NCI-H1105 (cell line): Measurements from ENCODE around the gene AIFM3.
"Not testable (repeated sequence)": the region's sequence is repeated elsewhere in the genome, so short reads cannot be mapped to it uniquely, and the experiment has no call there.

Source experiments
- DNase-seq: peaks from one replicate; lab custom pipeline; 2025; lab: John Stamatoyannopoulos, UW

AIFM3 gene

DNA sequence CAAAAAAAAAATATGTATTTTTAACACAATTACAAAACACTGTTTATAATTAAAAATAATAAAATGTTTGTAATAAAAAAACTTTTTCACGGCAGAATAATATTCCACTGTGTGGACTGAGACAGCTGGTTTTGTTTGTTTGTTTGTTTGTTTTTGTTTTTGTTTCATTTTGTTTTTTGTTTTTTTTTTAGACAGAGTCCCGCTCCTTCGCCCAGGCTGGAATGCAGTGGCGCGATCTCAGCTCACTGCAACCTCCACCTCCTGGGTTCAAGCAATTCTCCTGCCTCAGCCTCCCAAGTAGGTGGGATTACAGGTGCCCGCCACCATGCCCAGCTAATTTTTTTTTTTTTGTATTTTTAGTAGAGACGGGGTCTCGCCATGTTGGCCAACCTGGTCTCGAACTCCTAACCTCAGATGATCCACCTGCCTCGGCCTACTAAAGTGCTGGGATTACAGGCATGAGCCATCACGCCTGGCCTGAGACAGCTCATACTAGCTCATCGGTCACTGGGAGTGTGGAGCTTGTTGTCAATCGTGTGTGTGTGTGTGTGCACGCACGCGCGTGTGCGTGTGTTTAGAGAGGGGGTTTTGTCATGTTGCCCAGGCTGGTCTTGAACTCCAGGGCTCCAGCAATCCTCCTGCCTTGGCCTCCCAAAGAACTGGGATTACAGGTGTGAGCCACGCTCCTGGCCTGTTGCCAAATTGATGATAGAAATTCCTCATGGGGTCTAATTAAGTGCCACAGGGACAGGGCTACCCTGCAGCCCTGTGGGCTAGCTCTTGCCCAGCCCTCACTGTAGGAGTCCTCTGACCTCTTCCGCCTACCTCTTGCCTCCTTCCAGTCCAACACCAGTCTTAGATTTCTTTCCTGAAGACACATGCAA is 7.2 kb upstream of the AIFM3 start:
- no peak for DNase-seq

DNA sequence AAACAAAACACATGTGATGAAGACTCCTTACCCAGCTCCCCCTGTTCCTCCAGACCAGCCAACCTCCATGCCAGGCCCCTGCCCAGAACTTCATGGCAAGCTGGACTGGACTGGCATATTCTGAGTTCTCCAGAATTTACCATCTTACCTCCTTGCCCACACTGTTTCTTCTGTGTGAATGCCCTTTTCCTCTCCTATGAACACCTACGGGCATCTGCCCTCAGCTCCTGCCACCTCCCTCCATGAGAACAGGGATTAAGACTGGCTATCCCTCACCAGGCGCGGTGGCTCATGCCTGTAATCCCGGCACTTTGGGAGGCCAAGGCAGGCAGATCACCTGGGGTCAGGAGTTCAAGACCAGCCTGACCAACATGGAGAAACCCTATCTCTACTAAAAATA is 6.4 kb upstream of the AIFM3 start:
- no peak for DNase-seq

DNA sequence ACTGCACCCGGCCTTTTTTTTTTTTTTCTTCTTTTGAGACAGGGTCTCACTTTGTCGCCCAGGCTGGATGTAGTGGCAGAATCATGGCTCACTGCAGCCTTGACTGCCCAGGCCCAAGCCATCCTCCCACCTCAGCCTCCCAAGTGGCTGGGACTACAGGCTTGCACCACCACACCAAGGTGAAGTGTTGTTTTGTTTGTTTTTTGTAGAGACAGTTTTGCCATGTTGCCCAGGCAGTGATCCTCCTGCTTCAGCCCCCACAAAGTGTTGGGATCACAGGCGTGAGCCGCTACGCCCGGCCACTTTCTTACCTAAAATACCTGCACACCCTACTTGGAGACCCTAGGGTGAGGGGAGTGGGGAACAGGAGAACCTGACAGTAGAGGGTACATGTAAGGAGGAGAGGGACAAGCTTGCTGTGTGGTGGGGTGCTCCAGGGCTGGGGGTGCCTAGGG is 4.5 kb upstream of the AIFM3 start:
- no peak for DNase-seq

DNA sequence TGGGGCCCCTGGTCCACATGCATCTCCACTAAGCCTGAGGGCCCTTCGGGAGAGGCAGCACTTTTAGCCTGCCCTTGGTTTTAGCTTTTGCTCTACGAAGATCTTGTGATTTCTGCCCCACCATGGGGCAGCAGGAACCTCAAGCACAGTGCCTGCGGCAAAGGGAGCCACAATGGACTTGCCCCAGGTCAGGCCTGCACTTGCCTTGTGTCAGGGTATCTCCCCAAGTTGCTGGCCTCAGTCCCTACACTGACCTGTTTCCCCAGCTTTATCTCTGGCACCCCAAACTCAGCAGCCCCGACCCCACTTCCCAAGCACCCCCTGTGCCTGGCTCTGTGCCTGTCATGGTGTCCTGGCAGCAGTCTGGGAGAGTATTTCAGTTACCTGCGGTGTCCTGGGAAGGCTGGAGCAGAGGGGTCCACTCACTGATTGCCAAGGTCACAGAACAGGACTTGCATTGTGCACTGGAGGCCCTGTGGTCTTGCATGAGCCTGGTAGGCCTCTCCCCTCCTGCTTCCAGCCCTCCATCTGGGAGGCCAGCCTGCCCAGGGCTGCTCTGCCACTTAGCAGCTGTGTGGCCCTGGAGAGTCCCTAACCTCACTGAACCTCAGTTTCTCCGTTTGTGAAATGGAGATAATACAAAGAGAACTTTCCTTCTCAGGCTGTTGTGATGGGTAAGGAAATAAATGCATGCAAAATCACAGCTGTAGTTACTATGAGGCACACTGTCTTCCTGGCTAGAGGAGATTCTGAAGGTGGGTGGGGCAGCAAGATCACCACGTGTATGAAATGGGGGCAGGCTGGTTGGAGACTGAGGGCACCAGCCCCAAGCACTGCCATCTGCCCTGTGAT is 3.6 kb upstream of the AIFM3 start:
- no peak for DNase-seq

DNA sequence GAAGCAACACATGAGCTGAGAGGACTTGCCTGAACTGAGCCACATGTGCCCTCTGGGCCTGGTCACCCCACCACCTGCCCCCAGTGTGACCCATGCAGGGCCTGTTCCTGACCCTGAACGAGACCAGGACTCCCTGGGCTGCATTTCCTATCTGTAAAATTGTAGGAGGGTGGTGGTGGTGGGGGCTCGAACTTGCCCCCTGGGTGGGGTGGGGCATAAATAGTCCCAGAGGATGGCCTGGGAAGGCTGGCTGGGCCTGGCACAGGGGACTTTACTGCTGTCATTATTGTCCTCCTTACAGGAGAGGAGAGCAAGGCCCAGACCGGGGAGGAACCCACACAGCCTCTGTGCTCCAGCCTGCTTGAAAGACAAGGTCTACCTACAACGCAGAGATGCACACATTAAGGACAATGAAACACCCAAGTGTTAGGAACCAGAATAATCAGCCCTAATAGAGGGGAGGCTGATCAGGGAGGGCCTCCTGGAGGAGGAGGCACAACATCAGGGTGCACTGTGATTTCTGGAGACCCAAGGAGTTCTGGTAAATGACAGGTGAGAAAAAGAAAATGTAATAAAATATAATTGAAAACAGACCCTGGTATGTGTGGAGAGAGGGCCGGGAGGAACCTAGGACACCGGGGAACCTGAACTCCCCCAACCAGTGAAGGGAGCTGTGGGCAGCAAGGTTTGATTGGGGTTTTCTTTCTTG is 2.8 kb upstream of the AIFM3 start:
- DNase-seq, result no peak

DNA sequence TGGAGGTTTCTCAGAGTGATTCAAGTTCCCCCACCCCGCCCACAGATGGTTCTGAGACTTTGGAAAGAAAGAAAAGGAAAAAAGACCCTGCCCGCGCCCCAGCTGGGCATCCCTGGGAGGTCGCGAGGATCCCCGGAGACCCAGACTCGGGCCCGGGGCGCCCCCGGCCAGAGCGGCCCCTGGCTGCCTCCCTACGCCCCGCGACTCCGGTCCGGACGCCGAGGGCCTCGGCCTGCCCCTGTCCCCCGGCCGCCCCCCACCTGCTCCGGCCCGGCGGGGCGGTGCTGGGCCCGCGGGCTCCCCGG is 2.3 kb upstream of the AIFM3 start:
- no peak for DNase-seq

DNA sequence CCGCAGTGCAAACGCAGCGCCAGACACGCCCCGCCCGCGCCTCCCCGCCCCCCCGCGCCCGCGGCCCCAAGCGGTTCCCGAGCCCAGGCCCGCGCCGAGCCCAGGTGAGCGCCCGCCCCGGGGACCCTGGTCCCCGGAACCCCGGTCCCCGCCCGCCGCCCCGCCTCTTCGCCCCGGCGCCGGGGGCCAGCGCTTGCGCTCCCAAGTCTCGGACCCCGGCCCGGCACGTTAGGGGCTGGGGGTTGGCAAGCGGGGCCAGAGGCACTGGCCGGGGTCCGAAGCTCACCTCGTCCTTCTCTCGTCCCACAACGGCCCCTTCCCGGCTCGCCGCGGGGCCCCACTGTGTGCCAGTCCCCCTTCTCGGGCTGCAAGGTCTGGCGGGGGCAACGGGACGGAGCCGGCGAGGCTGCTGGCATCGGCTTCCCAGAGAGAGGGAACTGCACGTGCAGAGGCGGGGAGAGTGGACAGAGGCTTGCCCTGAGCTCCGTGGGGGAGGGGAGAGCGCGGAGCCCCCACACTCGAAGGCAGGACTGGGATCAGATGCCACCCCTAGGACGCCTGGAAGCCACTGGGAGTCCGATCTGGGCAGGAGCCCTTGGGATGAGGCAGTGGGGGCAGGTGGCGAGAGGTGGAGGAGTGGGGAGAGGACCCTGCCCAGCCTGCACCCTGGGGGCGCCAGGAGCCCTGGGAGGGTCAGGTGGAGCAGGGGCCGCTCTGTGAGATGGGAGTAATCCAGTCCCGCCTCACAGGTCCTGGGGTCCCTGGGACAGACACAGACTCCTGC is 1.8 kb upstream of the AIFM3 start:
- DNase-seq, result no peak

DNA sequence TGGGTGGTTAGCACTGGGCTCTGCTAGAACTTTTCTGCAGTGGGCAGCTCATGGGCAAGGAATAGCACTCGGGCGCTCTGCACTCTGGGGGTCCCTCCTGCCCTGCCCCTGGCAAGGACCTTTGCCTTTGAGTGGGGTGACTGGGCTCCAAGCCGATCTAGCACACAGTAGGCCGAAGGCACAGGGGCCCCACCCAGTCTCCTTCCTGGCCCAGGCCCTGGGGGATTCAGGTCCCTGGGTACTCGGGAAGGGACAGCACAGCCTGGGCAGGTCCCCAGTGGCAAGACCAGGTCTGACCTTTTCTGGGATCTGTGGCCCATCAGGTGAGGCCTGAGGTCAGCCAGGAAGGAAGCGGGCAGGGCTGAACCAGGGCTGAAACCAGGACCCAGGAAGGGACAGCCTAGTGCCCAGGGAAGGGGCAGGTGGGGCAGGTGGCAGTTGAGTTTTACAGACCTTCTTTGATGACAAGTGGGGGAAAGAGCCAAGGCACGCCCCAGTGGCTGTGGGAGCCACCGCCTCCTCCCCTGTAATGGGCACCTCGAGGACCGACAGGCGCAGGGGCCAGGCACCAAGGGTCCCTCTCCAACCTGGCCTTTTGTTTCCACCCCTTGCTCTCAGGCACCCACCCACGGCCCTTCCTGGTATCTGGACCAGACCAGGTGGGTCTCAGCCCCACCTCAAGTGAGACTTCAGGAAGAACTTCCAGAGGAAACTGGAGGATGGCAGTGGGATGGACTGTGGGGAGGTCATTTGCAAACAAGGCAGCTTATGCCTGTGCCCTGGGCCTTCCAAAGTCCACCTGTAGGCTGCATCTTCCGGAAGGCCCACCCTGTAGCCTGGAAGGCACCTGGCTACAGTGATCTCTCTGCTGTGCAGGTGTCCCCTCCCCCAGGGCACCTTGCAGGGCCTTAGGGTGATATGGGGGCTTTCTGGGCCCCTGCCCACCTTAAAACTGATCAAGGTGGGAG is 883 bp upstream of the AIFM3 start:
- no peak for DNase-seq

DNA sequence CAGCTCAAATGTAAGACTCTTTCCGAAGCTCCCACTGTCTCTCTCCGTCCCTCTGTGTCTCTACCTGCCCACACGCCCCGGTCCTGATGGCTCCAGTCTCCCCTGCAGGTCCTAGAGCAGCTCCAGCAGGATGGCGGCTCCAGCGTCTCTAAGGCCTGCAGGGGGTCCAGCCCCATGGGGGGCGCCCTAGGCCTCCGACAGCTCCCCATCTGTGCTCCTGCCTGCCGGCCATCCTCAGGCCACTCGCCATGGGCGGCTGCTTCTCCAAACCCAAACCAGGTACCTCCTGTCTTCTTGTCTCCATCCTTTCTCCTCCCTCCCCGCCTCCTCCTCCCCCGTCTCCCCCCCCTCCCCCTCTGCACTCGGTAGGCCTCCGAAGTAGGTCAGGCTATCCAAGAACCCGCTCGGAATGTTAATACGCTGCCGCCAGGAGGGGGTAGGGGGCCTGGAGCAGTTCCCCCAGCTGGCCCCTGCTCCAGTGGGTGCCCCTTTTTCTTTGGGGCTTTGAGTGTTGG is 699 bp downstream of the AIFM3 start:
- DNase-seq, result no peak

DNA sequence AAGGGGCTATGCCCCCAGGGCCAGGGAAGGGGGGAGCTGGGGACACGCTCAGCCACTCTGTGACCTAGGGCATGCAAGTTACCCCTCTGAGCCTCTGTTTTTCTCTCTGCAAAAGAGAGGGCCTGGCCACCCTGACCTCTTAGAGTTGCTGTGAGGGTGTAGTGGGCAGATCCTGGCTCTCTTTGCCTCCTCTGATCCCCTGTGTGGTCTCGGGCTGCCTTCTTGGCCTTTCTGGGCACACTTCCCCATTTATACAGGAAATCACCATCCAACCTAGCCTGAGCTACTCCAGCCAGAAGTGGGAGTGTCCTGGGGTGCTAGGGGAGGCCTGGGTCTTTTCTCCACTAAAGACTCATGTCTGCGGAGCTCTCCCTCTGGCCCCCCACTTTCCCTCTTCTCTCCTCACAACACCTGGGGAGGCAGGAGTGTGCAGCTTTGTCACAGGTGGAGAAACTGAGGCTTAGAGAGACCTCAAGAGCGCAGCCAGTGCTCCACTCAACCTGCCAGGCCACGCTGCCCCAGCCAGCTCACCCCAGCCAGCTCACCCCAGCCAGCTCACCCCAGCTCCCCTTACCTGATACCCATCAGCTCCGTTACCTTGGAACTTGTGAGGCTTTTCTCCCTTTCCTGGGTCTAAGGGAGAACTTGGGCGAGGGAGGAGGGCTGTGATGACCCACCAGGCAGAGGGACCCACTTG is 1.4 kb downstream of the AIFM3 start:
- no peak for DNase-seq

DNA sequence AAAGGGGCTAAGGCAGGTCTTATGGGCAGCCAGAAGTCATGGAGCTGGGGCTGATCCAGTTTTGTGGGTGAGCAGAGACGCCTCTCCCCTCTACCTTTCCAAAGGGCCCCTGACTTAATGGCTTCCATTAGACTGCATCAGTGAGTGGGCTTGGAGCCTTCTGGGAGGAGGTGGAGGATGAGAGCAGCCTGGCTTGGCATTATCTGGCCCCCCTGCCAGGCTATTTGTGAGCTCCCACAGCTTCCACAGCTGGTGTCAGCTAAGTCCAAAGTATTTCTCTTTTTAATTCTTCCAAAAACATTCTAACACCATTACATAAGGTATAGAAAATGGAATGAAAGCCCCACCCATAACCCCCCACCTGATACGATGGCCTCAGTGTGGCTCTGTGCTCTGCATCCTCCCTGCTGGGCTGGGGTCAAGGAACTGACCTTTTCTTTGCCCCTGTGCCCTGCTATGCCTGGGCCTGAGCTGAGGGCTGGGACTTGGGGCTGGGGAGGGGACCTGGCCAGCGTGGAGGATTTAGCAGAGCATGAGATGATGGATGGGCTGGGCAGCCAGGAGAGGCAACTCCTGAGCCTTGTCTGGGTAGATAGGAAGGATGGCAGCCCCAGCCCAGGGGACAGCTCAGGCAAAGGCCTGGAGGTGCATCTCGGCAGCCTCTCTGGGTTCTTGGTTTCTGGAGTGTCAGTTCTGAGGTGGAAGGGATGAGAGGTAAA is 4.0 kb downstream of the AIFM3 start:
- DNase-seq, result no peak

DNA sequence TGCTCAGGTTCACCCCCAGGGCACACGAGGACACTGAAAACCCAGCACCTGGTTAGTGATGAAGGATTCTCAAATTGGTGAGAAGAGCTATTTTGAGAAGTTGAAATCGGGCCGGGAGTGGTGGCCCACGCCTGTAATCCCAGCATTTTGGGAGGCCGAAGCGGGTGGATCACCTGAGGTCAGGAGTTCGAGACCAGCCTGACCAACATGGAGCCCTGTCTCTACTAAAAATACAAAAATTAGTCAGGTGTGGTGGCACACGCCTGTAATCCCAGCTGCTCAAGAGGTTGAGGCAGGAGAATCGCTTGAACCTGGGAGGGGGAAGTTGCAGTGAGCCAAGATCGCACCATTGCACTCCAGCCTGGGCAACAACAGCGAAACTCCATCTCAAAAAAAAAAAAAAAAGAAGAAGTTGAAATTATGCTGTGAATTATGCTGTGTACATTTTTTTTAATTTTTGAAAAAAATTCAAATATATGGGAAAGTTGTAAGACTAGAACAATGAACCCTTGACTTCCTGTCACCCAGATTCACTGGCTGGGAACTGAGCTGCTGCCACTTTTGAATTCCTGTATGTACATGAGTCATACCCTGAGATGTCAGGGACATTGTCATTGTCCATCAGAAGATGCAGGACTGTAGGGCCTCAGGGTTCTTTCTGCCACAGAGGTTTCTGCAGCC is 5.1 kb downstream of the AIFM3 start:
- DNase-seq, result not testable (repeated sequence)

DNA sequence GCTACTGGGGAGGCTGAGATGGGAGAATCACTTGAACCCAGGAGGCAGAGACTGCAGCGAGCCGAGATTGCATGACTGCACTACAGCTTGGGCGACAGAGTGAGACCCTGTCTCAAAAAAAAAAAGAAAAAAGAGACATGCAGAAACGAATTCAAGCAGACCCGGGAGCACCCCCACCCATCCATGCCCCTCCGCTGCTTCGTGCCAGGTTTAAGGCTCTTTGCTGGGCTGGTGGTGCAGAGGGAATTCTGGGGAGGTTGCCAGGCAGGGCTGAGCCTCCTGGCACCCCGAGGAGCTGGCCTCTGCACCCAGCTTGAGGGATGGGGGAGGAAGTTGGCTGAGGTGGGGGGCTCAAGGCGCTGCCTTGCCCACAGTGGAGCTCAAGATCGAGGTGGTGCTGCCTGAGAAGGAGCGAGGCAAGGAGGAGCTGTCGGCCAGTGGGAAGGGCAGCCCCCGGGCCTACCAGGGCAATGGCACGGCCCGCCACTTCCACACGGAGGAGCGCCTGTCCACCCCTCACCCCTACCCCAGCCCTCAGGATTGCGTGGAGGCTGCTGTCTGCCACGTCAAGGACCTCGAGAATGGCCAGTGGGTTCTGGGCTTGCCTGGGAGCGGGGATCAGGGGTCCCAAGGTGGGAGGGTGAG is 6.0 kb downstream of the AIFM3 start:
- DNase-seq, result no peak

DNA sequence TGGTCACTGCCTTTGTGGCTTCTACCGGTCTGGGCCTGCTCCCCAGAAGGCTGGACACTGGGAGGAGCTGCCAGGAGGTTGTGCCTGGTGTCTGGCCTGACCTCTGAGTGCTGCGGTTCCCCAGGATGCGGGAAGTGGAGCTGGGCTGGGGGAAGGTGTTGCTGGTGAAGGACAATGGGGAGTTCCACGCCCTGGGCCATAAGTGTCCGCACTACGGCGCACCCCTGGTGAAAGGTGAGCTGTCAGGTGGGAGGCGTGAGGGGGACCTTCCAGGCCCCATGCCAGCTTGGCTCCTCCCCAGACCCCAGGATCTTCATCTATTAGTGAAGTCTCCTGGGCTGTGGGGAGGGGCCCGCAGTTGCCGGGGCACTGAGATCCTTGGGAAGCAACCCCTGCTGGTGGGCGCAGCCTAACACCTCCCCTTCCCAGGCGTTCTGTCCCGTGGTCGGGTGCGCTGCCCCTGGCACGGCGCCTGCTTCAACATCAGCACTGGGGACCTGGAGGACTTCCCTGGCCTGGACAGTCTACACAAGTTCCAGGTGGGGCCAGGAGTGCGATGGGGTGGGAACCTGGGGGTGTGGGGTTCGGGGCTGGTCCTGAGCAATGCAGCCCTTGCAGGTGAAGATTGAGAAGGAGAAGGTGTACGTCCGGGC is 6.7 kb downstream of the AIFM3 start:
- no peak for DNase-seq

DNA sequence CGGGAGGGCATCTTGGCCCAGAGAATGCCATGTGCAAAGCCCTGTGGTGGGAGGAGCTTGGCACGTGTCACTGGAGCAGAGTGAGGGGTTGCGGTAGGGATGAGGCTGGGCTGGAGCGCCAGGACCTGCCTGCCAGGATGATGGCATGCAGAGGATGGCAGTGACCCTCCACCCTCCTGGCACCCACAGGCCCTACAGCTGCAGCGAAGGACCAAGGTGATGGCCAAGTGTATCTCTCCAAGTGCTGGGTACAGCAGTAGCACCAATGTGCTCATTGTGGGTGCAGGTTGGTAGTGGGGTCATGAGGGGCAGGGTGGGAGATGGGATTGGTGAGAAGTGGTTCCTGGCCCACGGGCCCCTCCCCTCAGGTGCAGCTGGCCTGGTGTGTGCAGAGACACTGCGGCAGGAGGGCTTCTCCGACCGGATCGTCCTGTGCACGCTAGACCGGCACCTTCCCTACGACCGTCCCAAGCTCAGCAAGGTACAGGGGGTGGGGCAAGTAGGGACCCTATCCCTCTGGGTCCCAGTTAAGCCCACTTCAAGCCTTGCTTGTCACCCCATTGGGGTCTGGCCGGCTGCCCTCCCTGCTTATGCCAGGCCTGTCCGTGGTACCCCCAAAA is 7.4 kb downstream of the AIFM3 start:
- no peak for DNase-seq

DNA sequence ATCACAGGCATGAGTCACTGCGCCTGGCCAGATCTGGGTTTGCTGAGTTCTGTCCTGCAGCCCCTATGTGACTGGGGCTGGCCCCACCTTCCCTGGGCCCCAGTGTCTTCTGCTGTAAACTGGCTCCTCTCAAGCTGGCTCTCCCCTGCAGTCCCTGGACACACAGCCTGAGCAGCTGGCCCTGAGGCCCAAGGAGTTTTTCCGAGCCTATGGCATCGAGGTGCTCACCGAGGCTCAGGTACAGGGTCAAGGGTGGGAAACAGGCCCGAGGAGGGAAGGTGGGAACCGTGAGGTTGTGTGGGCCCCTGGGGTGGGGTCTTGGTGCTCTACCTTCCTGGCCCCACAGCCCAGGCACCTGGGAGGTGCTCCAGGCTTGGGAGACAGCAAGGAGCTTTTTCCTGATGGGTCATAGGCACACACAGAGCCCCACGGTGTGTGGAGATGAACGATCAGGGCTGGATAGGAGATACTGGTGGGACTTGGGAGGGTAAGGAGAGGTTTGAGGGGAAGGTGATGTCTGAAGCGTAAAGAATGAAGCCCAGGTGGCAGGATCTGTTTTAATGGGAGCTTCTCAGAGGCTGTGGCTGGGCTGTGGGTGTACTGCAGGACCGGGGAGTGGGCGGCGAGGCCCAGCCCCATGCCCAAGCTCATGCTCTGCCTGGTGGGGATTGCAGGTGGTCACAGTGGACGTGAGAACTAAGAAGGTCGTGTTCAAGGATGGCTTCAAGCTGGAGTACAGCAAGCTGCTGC is 8.7 kb downstream of the AIFM3 start:
- no peak for DNase-seq
